ENCODE measurements around the gene NUDT17. TPM values are rescaled to one million over a fixed set of nuclear protein-coding genes. Genes with fewer than 3 reads are reported as not detected.

NUDT17 gene
- total and polyA plus RNA-seq, 9 of the 15 experiments (the other 6 are each of a cell fraction or from before 2014, with no cell fraction given): 2.1 to 10.0 (median 6.1) TPM

DNA sequence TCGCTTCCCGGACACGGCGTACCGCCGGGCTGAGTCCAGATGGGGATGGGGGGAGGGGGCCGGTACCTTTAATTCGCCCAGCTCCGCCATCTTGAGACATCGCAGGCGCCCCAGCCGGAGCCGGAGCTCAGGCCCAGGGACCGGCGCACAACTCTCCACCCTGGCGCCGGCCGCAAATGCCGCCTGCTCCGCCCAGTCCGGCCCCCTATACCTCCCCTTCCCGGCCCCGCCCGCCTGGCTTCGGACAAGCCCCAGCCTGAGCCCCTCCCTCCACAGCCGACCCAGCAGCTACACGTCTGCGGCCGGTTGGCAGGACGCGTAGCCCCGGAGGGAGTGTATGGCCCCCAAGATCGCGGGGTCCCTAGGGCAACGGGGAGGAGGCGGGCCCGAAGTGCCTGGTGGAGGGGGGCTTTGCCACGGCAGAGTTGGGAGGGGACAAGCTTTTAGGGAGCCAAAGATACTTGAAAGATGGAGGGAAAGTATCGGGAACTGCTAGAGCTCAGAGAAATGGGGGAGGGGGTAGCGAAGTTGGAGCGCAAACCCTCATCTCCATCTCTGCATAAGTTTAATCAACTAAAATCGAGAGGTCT, 13.6 kb downstream of the NUDT17 start, which contains the start of gene PIAS3 (continued):
- 0 out of 2 replicates have a peak, but pooled peaks have one; percentile 21 for TF ChIP-seq ZKSCAN1 (IDR thresholded peaks at IDR 0.05; ENCODE audit: low read depth, low read length)
- no peak for TF ChIP-seq CHD1 (IDR thresholded peaks at IDR 0.05; ENCODE audit: low read length)
- no peak for TF ChIP-seq ETV6 (IDR thresholded peaks at IDR 0.05; ENCODE audit: borderline replicate concordance in 1 of 2, low read depth in 2 of 2, low read length in 1 of 2)
- no peak for TF ChIP-seq ETV6 (CRISPR knock-in tag; IDR thresholded peaks at IDR 0.05; ENCODE audit: borderline replicate concordance)
- TF ChIP-seq, protein P1, sequence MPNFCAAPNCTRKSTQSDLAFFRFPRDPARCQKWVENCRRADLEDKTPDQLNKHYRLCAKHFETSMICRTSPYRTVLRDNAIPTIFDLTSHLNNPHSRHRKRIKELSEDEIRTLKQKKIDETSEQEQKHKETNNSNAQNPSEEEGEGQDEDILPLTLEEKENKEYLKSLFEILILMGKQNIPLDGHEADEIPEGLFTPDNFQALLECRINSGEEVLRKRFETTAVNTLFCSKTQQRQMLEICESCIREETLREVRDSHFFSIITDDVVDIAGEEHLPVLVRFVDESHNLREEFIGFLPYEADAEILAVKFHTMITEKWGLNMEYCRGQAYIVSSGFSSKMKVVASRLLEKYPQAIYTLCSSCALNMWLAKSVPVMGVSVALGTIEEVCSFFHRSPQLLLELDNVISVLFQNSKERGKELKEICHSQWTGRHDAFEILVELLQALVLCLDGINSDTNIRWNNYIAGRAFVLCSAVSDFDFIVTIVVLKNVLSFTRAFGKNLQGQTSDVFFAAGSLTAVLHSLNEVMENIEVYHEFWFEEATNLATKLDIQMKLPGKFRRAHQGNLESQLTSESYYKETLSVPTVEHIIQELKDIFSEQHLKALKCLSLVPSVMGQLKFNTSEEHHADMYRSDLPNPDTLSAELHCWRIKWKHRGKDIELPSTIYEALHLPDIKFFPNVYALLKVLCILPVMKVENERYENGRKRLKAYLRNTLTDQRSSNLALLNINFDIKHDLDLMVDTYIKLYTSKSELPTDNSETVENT (CRISPR knock-in tag; IDR thresholded peaks at IDR 0.05): 0 out of 2 replicates have a peak, but pooled peaks have one; percentile 18
- no peak for TF ChIP-seq CHD2 (IDR thresholded peaks at IDR 0.05; ENCODE audit: low read depth, low read length)
- TF ChIP-seq HDAC3 (IDR thresholded peaks at IDR 0.05; ENCODE audit: borderline replicate concordance, partially characterized antibody): no peak
- TF ChIP-seq, protein P2, sequence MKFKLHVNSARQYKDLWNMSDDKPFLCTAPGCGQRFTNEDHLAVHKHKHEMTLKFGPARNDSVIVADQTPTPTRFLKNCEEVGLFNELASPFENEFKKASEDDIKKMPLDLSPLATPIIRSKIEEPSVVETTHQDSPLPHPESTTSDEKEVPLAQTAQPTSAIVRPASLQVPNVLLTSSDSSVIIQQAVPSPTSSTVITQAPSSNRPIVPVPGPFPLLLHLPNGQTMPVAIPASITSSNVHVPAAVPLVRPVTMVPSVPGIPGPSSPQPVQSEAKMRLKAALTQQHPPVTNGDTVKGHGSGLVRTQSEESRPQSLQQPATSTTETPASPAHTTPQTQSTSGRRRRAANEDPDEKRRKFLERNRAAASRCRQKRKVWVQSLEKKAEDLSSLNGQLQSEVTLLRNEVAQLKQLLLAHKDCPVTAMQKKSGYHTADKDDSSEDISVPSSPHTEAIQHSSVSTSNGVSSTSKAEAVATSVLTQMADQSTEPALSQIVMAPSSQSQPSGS (CRISPR knock-in tag; IDR thresholded peaks at IDR 0.05): no peak
- no peak for TF ChIP-seq NFYB (IDR thresholded peaks at IDR 0.05; ENCODE audit: extremely low read depth, insufficient read length)
- no peak for TF ChIP-seq POLR3G (IDR thresholded peaks at IDR 0.05; ENCODE audit: extremely low read depth, insufficient read length, insufficient replicate concordance)
- no peak for TF ChIP-seq ZNF431 (CRISPR knock-in tag; IDR thresholded peaks at IDR 0.05)
- TF ChIP-seq RUNX1 (IDR thresholded peaks at IDR 0.05; ENCODE audit: low read depth): no peak
- peak; percentile 58; the same call in 1 of the 2 replicates for TF ChIP-seq EP400 (IDR thresholded peaks at IDR 0.05)
- TF ChIP-seq CCAR2 (IDR thresholded peaks at IDR 0.05; ENCODE audit: low read depth, low read length): no peak
- TF ChIP-seq ARID2 (IDR thresholded peaks at IDR 0.05): no peak
- no peak for TF ChIP-seq EGR1 (conservative IDR thresholded peaks at IDR 0.05)
- TF ChIP-seq ZNF311 (CRISPR knock-in tag; IDR thresholded peaks at IDR 0.05): no peak
- TF ChIP-seq ZNF644 (tag; IDR thresholded peaks at IDR 0.05; ENCODE audit: low read depth): no peak
- TF ChIP-seq LCOR (CRISPR knock-in tag; IDR thresholded peaks at IDR 0.05): peak; percentile 73; the same call in 1 of the 2 replicates
- TF ChIP-seq SAFB2 (IDR thresholded peaks at IDR 0.05; ENCODE audit: borderline replicate concordance, low read depth, low read length, severe bottlenecking): no peak
- no peak for TF ChIP-seq HOXB6 (CRISPR knock-in tag; IDR thresholded peaks at IDR 0.05; ENCODE audit: borderline replicate concordance)
- TF ChIP-seq KAT2B (IDR thresholded peaks at IDR 0.05; ENCODE audit: low read depth, low read length): no peak
- TF ChIP-seq, protein P3, sequence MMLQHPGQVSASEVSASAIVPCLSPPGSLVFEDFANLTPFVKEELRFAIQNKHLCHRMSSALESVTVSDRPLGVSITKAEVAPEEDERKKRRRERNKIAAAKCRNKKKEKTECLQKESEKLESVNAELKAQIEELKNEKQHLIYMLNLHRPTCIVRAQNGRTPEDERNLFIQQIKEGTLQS (IDR thresholded peaks at IDR 0.05): no peak
- TF ChIP-seq, protein P3 (CRISPR knock-in tag; conservative IDR thresholded peaks at IDR 0.05): no peak
- no peak for TF ChIP-seq ZNF324 (CRISPR knock-in tag; IDR thresholded peaks at IDR 0.05)
- TF ChIP-seq POLR2H (tag; IDR thresholded peaks at IDR 0.05; ENCODE audit: low read depth): no peak
- TF ChIP-seq ARNT (IDR thresholded peaks at IDR 0.05): no peak
